Measurements from ENCODE around the gene TGFA. TPM values are rescaled to one million over a fixed set of nuclear protein-coding genes. Genes with fewer than 3 reads are reported as not detected.

Gene TGFA
- total and polyA plus RNA-seq, 2 donors from 2014 or later: 8.3 to 30.8 TPM

- no peak overlapping the region for H3K9ac ChIP-seq (ENCODE audit: low read length in 3 of 3)
- H3K27ac ChIP-seq (ENCODE audit: low read depth in 2 of 2, low read length in 2 of 2): no peak overlapping the region
- TF ChIP-seq, protein P1, sequence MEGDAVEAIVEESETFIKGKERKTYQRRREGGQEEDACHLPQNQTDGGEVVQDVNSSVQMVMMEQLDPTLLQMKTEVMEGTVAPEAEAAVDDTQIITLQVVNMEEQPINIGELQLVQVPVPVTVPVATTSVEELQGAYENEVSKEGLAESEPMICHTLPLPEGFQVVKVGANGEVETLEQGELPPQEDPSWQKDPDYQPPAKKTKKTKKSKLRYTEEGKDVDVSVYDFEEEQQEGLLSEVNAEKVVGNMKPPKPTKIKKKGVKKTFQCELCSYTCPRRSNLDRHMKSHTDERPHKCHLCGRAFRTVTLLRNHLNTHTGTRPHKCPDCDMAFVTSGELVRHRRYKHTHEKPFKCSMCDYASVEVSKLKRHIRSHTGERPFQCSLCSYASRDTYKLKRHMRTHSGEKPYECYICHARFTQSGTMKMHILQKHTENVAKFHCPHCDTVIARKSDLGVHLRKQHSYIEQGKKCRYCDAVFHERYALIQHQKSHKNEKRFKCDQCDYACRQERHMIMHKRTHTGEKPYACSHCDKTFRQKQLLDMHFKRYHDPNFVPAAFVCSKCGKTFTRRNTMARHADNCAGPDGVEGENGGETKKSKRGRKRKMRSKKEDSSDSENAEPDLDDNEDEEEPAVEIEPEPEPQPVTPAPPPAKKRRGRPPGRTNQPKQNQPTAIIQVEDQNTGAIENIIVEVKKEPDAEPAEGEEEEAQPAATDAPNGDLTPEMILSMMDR (IDR thresholded peaks at IDR 0.05; ENCODE audit: borderline replicate concordance, extremely low read depth, insufficient read depth): no peak
- DNase-seq: no peak
- H3K9me3 ChIP-seq (ENCODE audit: control insufficient read depth in 2 of 3, insufficient read depth in 1 of 3, low read length in 3 of 3): no peaks in the 10 kb centered on the region
- no peak overlapping the region for H3K4me3 ChIP-seq (ENCODE audit: low read length in 3 of 3)
- H3K27me3 ChIP-seq (ENCODE audit: control insufficient read depth, insufficient read depth, low read length): no peaks in the 10 kb centered on the region
- no peak for FAIRE-seq
- intact Hi-C loops (cut with DNase I): no loop called here
- no peaks in the 10 kb centered on the region for H3K36me3 ChIP-seq (ENCODE audit: control insufficient read depth in 2 of 3, insufficient read depth in 3 of 3, low read length in 3 of 3)
- peaks cover 0 to 4% (median 0%) of the 10 kb centered on the region in 3 donors for H3K4me1 ChIP-seq (ENCODE audit: control insufficient read depth in 2 of 3, insufficient read depth in 2 of 3, low read depth in 1 of 3, low read length in 3 of 3)
These were observed 73.2 kb downstream of the TGFA start for GRCh38 chr2:70480468-70480867.

DNA sequence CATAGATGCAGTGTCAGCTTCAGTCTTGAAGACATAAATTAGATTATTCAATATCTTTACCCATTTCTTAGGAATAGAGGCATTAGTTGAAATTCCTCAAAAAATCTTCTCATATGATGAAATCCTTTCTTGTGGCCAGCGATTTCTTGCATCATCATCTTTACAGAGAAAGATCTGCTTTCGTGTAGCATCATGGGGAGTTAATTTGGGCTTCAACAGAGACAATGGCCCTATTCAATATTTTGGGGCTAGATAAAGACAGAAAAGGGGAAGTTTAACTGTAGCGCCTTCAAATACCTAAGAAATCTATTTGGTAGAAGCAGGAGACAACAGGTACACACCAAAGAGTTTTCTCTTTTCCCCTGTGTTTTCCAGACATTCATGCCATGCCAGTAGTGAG lies 73.8 kb downstream of the TGFA start:
- DNase-seq (no peak), FAIRE-seq (no peak)
- TF ChIP-seq, protein P1 (IDR thresholded peaks at IDR 0.05; ENCODE audit: borderline replicate concordance, extremely low read depth, insufficient read depth): no peak
- Histone ChIP-seq H3K9ac (ENCODE audit: low read length in 3 of 3) (no peak overlapping the region), H3K9me3 (ENCODE audit: control insufficient read depth in 2 of 3, insufficient read depth in 1 of 3, low read length in 3 of 3) (no peaks in the 10 kb centered on the region), H3K4me1 (ENCODE audit: control insufficient read depth in 2 of 3, insufficient read depth in 2 of 3, low read depth in 1 of 3, low read length in 3 of 3) (peaks cover 0 to 4% (median 0%) of the 10 kb centered on the region in 3 donors), H3K27ac (ENCODE audit: low read depth in 2 of 2, low read length in 2 of 2) (no peak overlapping the region), H3K27me3 (ENCODE audit: control insufficient read depth, insufficient read depth, low read length) (no peaks in the 10 kb centered on the region), H3K4me3 (ENCODE audit: low read length in 3 of 3) (no peak overlapping the region), H3K36me3 (ENCODE audit: control insufficient read depth in 2 of 3, insufficient read depth in 3 of 3, low read length in 3 of 3) (no peaks in the 10 kb centered on the region)
- intact Hi-C loops (cut with DNase I): no loop called here

DNA sequence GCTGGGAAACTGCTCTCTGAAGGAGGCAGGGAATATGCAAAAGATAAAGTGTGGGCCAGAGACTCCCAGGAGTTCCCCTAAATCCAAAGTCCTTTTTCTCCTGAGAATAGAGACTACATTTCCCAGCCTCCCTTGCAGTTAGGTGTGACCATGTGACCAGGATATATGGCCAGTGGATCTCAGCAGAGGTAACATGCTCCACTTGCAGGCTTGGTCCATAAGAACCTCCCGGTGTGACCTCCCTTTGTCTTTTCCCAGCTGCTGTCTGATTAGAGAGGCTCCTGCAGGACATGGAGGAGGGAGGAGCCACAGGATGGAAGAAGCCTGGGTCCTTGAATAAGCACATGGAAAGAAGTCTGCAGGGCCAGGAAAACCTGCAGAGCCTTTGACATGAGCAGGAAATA lies 76.2 kb downstream of the TGFA start:
- no peak overlapping the region for H3K4me3 ChIP-seq (ENCODE audit: low read length in 3 of 3)
- H3K27ac ChIP-seq (ENCODE audit: low read depth in 2 of 2, low read length in 2 of 2): no peak overlapping the region
- FAIRE-seq: no peak
- H3K36me3 ChIP-seq (ENCODE audit: control insufficient read depth in 2 of 3, insufficient read depth in 3 of 3, low read length in 3 of 3): no peaks in the 10 kb centered on the region
- intact Hi-C loops (cut with DNase I): no loop called here
- TF ChIP-seq, protein P1 (IDR thresholded peaks at IDR 0.05; ENCODE audit: borderline replicate concordance, extremely low read depth, insufficient read depth): no peak
- H3K9me3 ChIP-seq (ENCODE audit: control insufficient read depth in 2 of 3, insufficient read depth in 1 of 3, low read length in 3 of 3): no peaks in the 10 kb centered on the region
- no peaks in the 10 kb centered on the region for H3K27me3 ChIP-seq (ENCODE audit: control insufficient read depth, insufficient read depth, low read length)
- H3K4me1 ChIP-seq (ENCODE audit: control insufficient read depth in 2 of 3, insufficient read depth in 2 of 3, low read depth in 1 of 3, low read length in 3 of 3): peaks cover 0 to 4% (median 0%) of the 10 kb centered on the region in 3 donors
- DNase-seq: peak in 2 of 5 donors; percentile 61 to 66
- no peak overlapping the region for H3K9ac ChIP-seq (ENCODE audit: low read length in 3 of 3)

GRCh38 chr2:70475266-70475665 lies 78.4 kb downstream of the TGFA start:
- DNase-seq: peak in 2 of 5 donors; percentile 36 to 49
- no peaks in the 10 kb centered on the region for H3K9me3 ChIP-seq (ENCODE audit: control insufficient read depth in 2 of 3, insufficient read depth in 1 of 3, low read length in 3 of 3)
- no peak overlapping the region for H3K9ac ChIP-seq (ENCODE audit: low read length in 3 of 3)
- no peaks in the 10 kb centered on the region for H3K36me3 ChIP-seq (ENCODE audit: control insufficient read depth in 2 of 3, insufficient read depth in 3 of 3, low read length in 3 of 3)
- peaks cover 0 to 7% (median 0%) of the 10 kb centered on the region in 3 donors for H3K4me1 ChIP-seq (ENCODE audit: control insufficient read depth in 2 of 3, insufficient read depth in 2 of 3, low read depth in 1 of 3, low read length in 3 of 3)
- no peaks in the 10 kb centered on the region for H3K27me3 ChIP-seq (ENCODE audit: control insufficient read depth, insufficient read depth, low read length)
- no peak for FAIRE-seq
- no peak overlapping the region for H3K4me3 ChIP-seq (ENCODE audit: low read length in 3 of 3)
- no peak overlapping the region for H3K27ac ChIP-seq (ENCODE audit: low read depth in 2 of 2, low read length in 2 of 2)
- TF ChIP-seq, protein P1 (IDR thresholded peaks at IDR 0.05; ENCODE audit: borderline replicate concordance, extremely low read depth, insufficient read depth): no peak
- intact Hi-C loops (cut with DNase I): no loop called here

All from kidney (tissue), 14 donors.